Lung (tissue), 12 donors: Measurements from ENCODE around the gene SFRP2. TPM values are rescaled to one million over a fixed set of nuclear protein-coding genes. Genes with fewer than 3 reads are reported as not detected.

ENCODE experiments used
- ATAC-seq: fragments of 200-7000 bp; cut with Tn5 transposase; one replicate; pipeline ENCODE4 v1.9.1; 2020; ENCODE audit warnings: moderate number of reproducible peaks; ENCODE audit not compliant: insufficient read depth, low FRiP score
- DNase-seq, 3 donors: peaks; one replicate each; pipeline ENCODE4 v3.0.0-alpha.2; 2013 to 2017
- H3K27ac ChIP-seq, 2 donors: one replicate each; pipeline ENCODE4 v1.5.1; 2013; ENCODE audit warnings: mild to moderate bottlenecking in 2 of 2, moderate library complexity in 2 of 2, control low read depth in 1 of 2, inconsistent platforms in 1 of 2, low read depth in 1 of 2, low read length in 1 of 2
- H3K27me3 ChIP-seq, 3 donors: one replicate each; pipeline ENCODE4 v1.5.1; 2013; ENCODE audit warnings: low read length in 2 of 3; ENCODE audit not compliant: control insufficient read depth in 3 of 3, insufficient read depth in 3 of 3
- H3K36me3 ChIP-seq, 4 donors: one replicate each; pipeline ENCODE4 v1.5.1; 2013; ENCODE audit warnings: low read length in 4 of 4, mild to moderate bottlenecking in 1 of 4, moderate library complexity in 1 of 4; ENCODE audit not compliant: control insufficient read depth in 4 of 4, insufficient read depth in 4 of 4
- H3K4me1 ChIP-seq, 5 donors: one replicate each; pipeline ENCODE4 v1.5.1; 2013; ENCODE audit warnings: low read length in 5 of 5, mild to moderate bottlenecking in 2 of 5, moderate library complexity in 1 of 5; ENCODE audit not compliant: control insufficient read depth in 5 of 5, insufficient read depth in 5 of 5
- H3K4me3 ChIP-seq: one replicate; pipeline ENCODE4 v1.5.1; 2013; ENCODE audit warnings: mild to moderate bottlenecking, control low read depth, moderate library complexity
- H3K9ac ChIP-seq, 2 donors: one replicate each; pipeline ENCODE4 v1.5.1; 2013; ENCODE audit warnings: low read length in 2 of 2, control low read depth in 1 of 2; ENCODE audit not compliant: insufficient read depth in 1 of 2
- H3K9me3 ChIP-seq, 4 donors: one replicate each; pipeline ENCODE4 v1.5.1; 2013; ENCODE audit warnings: low read length in 3 of 4, mild to moderate bottlenecking in 1 of 4, moderate library complexity in 1 of 4; ENCODE audit not compliant: control insufficient read depth in 4 of 4, insufficient read depth in 3 of 4
- WGBS, 2 donors: extraction: QIAGEN DNeasy Blood & Tissue Kit; methylation state at CpG; one replicate each; pipeline ENCODE4 v1.1.7; 2013; 5-methylcytosine and 5-hydroxymethylcytosine counted together
- polyA plus RNA-seq, 2 donors: library from polyadenylated mRNA; stranded (reverse); fragments of 200-250 nt; gene quantifications; one replicate each; pipeline ENCODE4 v1.2.1, GENCODE V29; 2013
- total RNA-seq, 2 donors: library from RNA; depleted of rRNA in 1 of 2; stranded (reverse); fragments of >200 nt in 1 of 2; gene quantifications; one replicate each; pipeline ENCODE4 v1.2.1, GENCODE V29; 2014 to 2021
- TF ChIP-seq, protein P1 (sequence below): IDR thresholded peaks from 2 replicates; pipeline ENCODE4 v1.5.1; 2012; ENCODE audit warnings: mild to moderate bottlenecking; ENCODE audit errors: control extremely low read depth, extremely low read depth
- donor health status: control.
- donor health status: control.
- donor health status: Bipolar disorder and iron deficiency.
- donor health status: healthy.
- donor health status: DM: yes; HTN: yes; CAD: no.

The SFRP2 gene
- total and polyA plus RNA-seq, 4 donors, result 0.68 to 17.4 (median 6.5) TPM

GRCh38 chr4:153817466-153817865 lies 28.6 kb upstream of the SFRP2 start:
- Histone ChIP-seq H3K27ac (no peak overlapping the region), H3K27me3 (no peaks in the 10 kb centered on the region), H3K9ac (no peak overlapping the region), H3K4me3 (no peak overlapping the region), H3K36me3 (no peaks in the 10 kb centered on the region), H3K9me3 (no peaks in the 10 kb centered on the region), H3K4me1 (no peaks in the 10 kb centered on the region)
- DNase-seq (no peak), ATAC-seq (no peak)
- TF ChIP-seq, protein P1, sequence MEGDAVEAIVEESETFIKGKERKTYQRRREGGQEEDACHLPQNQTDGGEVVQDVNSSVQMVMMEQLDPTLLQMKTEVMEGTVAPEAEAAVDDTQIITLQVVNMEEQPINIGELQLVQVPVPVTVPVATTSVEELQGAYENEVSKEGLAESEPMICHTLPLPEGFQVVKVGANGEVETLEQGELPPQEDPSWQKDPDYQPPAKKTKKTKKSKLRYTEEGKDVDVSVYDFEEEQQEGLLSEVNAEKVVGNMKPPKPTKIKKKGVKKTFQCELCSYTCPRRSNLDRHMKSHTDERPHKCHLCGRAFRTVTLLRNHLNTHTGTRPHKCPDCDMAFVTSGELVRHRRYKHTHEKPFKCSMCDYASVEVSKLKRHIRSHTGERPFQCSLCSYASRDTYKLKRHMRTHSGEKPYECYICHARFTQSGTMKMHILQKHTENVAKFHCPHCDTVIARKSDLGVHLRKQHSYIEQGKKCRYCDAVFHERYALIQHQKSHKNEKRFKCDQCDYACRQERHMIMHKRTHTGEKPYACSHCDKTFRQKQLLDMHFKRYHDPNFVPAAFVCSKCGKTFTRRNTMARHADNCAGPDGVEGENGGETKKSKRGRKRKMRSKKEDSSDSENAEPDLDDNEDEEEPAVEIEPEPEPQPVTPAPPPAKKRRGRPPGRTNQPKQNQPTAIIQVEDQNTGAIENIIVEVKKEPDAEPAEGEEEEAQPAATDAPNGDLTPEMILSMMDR, result no peak

- no peak overlapping the region for H3K9ac ChIP-seq
- DNase-seq (no peak), ATAC-seq (no peak)
- TF ChIP-seq, protein P1, result no peak
- H3K27ac ChIP-seq, result no peak overlapping the region
- 38 to 51% methylated on average over 2 of the region's 2 CpGs for WGBS, 2 donors
- no peaks in the 10 kb centered on the region for H3K9me3 ChIP-seq
- no peaks in the 10 kb centered on the region for H3K4me1 ChIP-seq
- no peak overlapping the region for H3K4me3 ChIP-seq
- H3K27me3 ChIP-seq, result no peaks in the 10 kb centered on the region
- H3K36me3 ChIP-seq, result no peaks in the 10 kb centered on the region
Observed at GRCh38 chr4:153816542-153816941, 27.7 kb upstream of the SFRP2 start.

DNA sequence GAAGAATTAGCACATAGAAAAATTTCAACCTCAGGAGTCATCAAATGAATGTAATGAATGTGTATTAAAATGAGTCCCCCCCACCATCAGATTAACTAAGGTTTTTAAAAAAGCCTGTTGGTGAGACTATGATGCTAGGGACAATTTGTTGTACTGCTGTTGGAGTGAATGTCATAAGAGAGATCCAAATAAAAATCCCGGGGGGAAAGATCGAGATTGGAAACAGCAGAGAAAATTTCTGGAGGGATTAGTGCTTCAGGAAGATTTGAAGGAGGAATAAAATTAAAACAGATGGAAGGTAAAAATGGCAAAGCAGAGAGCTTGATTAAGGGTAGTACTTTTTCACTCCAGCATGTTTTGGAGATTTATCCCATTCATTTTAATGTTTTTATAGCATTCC lies 25.9 kb upstream of the SFRP2 start:
- Histone ChIP-seq H3K27me3 (no peaks in the 10 kb centered on the region), H3K9ac (no peak overlapping the region), H3K27ac (no peak overlapping the region), H3K4me3 (no peak overlapping the region), H3K36me3 (no peaks in the 10 kb centered on the region), H3K4me1 (no peaks in the 10 kb centered on the region), H3K9me3 (no peaks in the 10 kb centered on the region)
- WGBS, 2 donors, result 93% methylated on average over 2 of the region's 2 CpGs
- no peak for ATAC-seq
- no peak for DNase-seq
- TF ChIP-seq, protein P1, result no peak

DNA sequence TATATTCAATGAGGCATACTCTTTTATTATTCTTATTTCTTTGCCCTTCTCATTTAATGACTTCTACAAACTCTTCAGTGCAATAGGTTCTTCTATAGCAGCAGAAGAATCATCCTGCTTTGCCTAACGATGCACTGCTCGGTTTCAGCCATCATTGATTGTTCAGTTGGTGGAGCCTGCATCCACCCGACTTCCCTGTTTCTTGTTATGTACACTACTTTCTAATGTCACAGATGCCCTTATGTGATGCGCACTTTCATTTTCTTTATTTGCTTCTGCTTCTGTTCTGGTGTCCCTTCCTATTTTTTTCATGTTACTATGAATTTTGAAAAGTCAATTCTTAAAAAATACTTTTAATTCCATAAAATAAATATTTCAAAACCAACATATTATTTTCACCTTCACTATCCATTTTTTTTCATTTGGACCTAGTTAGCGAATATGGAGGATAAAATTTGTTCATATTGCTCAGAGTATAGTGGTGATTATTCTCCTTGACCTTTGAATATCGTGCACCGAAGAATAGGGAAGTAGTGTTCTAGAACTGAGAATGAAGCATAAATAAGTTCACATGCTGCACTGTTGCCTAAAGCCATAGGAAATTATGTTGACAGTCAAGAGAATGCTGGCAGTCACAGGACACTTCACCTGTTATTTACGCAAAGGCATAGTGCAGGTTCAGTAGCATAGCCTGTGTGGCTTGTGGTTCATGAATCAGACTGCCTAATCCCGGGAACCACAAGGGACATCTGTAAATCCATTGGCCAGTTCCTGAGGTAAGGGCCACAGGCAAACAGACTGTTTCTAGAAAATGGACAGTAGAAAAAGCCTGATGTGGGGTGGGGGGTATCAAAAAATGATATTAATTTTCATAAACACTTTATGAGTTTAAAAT lies 21.3 kb upstream of the SFRP2 start:
- H3K36me3 ChIP-seq, result no peaks in the 10 kb centered on the region
- H3K9ac ChIP-seq, result no peak overlapping the region
- DNase-seq (no peak), ATAC-seq (no peak)
- peaks cover 0 to 4% (median 0%) of the 10 kb centered on the region in 4 donors for H3K9me3 ChIP-seq
- TF ChIP-seq, protein P1, result no peak
- H3K4me3 ChIP-seq, result no peak overlapping the region
- 78 to 84% methylated on average over 9 of the region's 9 CpGs for WGBS, 2 donors
- no peak overlapping the region for H3K27ac ChIP-seq
- H3K4me1 ChIP-seq, result peaks cover 0 to 1% (median 0%) of the 10 kb centered on the region in 5 donors
- no peaks in the 10 kb centered on the region for H3K27me3 ChIP-seq
